Suprapubic skin (tissue), 4 donors: Measurements from ENCODE around the gene C9.

ENCODE experiments used
- CTCF ChIP-seq, 2 donors: fragments of 200-600 bp in 1 of 2; fragments of 450-650 bp in 1 of 2; sonication (generic) in 1 of 2; IDR thresholded peaks; one replicate each; pipeline ENCODE4 v1.5.1; 2016 to 2019; ENCODE audit warnings: antibody characterized with exemption in 2 of 2, mild to moderate bottlenecking in 1 of 2, moderate library complexity in 1 of 2
- EP300 ChIP-seq: sonication (generic); formaldehyde crosslinking; IDR thresholded peaks from one replicate; pipeline ENCODE4 v1.6.1; 2017; ENCODE audit warnings: antibody characterized with exemption
- POLR2A ChIP-seq, 2 donors: fragments of 450-650 bp; IDR thresholded peaks; one replicate each; pipeline ENCODE4 v1.6.1; 2017; ENCODE audit warnings: antibody characterized with exemption in 2 of 2, mild to moderate bottlenecking in 2 of 2, moderate library complexity in 2 of 2
- POLR2AphosphoS5 ChIP-seq, 3 donors: sonication (generic); formaldehyde crosslinking; IDR thresholded peaks; one replicate each; pipeline ENCODE4 v1.6.1; 2017; ENCODE audit warnings: antibody characterized with exemption in 3 of 3

GRCh38 chr5:39249564-39250274 is 114.6 kb downstream of the C9 start:
- TF ChIP-seq CTCF (IDR thresholded peaks at IDR 0.05) (no peak), POLR2AphosphoS5 (IDR thresholded peaks at IDR 0.05) (no peak), EP300 (no peak), POLR2A (IDR thresholded peaks at IDR 0.05) (no peak)
